ENCODE results near the gene ST6GALNAC2. TPM values are rescaled to one million over a fixed set of nuclear protein-coding genes. Genes with fewer than 3 reads are reported as not detected.

ST6GALNAC2 gene
- total and polyA plus RNA-seq, 2 experiments from 2014 or later: 0.31 TPM; not detected in 1

DNA sequence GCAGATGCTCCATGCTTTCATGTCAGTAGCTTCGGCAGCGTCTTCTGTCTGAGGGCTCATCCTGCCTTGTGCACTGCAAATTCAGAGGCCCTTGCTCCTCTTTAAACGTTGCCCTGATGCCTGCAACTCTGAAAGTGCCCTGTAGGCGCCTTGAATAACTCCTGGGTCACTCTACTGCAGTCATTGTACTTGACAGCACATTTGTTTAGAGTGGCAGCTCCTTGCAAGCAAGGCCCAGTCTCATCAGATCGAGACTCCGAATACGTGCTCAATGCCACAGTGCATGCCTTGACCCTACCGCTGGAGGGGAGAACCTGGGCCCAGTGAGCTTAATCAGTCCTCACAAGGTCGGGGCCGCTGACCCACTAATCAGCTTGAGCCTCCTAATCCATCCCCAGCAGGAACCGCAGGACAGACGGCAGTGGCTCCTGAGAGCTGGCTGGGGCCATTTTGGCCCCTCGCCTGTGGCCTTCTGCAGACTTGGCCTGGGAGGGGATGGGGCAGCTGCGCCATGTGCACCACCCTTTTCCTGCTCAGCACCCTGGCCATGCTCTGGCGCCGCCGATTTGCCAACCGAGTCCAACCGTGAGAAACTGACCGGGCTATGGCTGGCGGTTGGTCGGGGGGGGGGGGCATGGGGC lies 45.9 kb downstream of the ST6GALNAC2 start, which contains the start of gene PRCD (continued):
- TF ChIP-seq, protein P1, sequence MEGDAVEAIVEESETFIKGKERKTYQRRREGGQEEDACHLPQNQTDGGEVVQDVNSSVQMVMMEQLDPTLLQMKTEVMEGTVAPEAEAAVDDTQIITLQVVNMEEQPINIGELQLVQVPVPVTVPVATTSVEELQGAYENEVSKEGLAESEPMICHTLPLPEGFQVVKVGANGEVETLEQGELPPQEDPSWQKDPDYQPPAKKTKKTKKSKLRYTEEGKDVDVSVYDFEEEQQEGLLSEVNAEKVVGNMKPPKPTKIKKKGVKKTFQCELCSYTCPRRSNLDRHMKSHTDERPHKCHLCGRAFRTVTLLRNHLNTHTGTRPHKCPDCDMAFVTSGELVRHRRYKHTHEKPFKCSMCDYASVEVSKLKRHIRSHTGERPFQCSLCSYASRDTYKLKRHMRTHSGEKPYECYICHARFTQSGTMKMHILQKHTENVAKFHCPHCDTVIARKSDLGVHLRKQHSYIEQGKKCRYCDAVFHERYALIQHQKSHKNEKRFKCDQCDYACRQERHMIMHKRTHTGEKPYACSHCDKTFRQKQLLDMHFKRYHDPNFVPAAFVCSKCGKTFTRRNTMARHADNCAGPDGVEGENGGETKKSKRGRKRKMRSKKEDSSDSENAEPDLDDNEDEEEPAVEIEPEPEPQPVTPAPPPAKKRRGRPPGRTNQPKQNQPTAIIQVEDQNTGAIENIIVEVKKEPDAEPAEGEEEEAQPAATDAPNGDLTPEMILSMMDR (conservative IDR thresholded peaks at IDR 0.05; ENCODE audit: low read depth in 2 of 2): no peak; a peak in 1 of 4 replicates
- TF ChIP-seq JUNB (IDR thresholded peaks at IDR 0.05; ENCODE audit: unreplicated experiment): no peak

DNA sequence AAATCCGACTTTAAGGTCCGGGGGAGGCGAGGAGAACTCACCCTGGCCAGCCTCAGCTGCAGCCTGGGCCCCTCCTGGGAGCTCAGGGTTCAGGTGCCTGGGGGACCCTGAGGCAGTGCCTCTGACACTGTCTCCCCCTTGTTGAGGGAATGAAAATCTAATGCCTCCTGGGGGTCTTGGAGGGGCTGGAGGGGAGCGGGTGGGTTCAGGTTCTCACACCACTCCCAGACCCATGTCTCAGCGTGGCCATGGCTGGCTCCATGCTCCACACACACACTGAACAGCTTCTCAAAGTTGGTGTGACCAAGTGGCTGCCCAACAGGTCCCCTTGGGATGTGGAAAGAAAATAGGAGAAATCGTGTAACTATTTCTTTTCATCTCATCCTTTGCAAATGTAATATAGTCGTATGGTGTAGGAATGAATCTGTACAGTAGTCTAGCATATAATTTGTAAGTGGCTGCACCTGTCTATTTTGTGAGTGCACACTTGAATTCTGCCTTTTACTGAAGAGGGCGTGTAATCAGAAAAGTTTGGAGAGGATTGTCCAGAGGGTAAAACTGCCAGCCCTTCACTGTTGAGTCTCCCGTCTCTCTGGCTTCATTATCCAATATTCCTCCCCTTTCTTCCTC lies 46.6 kb downstream of the ST6GALNAC2 start:
- peak overlapping the region; percentile 90 for H3K4me2 ChIP-seq
- no peak overlapping the region for H2AFZ ChIP-seq
- H3K36me3 Mint-ChIP-seq (ENCODE audit: low read depth): no peaks in the 10 kb centered on the region
- TF ChIP-seq JUNB (IDR thresholded peaks at IDR 0.05; ENCODE audit: unreplicated experiment): no peak
- TF ChIP-seq CREB1 (CRISPR knock-in tag; IDR thresholded peaks at IDR 0.05; ENCODE audit: low read depth): no peak
- TF ChIP-seq NANOG (IDR thresholded peaks at IDR 0.05; ENCODE audit: borderline replicate concordance): no peak
- TF ChIP-seq STAT1 (IDR thresholded peaks at IDR 0.05; ENCODE audit: unreplicated experiment): no peak
- TF ChIP-seq, protein P2, sequence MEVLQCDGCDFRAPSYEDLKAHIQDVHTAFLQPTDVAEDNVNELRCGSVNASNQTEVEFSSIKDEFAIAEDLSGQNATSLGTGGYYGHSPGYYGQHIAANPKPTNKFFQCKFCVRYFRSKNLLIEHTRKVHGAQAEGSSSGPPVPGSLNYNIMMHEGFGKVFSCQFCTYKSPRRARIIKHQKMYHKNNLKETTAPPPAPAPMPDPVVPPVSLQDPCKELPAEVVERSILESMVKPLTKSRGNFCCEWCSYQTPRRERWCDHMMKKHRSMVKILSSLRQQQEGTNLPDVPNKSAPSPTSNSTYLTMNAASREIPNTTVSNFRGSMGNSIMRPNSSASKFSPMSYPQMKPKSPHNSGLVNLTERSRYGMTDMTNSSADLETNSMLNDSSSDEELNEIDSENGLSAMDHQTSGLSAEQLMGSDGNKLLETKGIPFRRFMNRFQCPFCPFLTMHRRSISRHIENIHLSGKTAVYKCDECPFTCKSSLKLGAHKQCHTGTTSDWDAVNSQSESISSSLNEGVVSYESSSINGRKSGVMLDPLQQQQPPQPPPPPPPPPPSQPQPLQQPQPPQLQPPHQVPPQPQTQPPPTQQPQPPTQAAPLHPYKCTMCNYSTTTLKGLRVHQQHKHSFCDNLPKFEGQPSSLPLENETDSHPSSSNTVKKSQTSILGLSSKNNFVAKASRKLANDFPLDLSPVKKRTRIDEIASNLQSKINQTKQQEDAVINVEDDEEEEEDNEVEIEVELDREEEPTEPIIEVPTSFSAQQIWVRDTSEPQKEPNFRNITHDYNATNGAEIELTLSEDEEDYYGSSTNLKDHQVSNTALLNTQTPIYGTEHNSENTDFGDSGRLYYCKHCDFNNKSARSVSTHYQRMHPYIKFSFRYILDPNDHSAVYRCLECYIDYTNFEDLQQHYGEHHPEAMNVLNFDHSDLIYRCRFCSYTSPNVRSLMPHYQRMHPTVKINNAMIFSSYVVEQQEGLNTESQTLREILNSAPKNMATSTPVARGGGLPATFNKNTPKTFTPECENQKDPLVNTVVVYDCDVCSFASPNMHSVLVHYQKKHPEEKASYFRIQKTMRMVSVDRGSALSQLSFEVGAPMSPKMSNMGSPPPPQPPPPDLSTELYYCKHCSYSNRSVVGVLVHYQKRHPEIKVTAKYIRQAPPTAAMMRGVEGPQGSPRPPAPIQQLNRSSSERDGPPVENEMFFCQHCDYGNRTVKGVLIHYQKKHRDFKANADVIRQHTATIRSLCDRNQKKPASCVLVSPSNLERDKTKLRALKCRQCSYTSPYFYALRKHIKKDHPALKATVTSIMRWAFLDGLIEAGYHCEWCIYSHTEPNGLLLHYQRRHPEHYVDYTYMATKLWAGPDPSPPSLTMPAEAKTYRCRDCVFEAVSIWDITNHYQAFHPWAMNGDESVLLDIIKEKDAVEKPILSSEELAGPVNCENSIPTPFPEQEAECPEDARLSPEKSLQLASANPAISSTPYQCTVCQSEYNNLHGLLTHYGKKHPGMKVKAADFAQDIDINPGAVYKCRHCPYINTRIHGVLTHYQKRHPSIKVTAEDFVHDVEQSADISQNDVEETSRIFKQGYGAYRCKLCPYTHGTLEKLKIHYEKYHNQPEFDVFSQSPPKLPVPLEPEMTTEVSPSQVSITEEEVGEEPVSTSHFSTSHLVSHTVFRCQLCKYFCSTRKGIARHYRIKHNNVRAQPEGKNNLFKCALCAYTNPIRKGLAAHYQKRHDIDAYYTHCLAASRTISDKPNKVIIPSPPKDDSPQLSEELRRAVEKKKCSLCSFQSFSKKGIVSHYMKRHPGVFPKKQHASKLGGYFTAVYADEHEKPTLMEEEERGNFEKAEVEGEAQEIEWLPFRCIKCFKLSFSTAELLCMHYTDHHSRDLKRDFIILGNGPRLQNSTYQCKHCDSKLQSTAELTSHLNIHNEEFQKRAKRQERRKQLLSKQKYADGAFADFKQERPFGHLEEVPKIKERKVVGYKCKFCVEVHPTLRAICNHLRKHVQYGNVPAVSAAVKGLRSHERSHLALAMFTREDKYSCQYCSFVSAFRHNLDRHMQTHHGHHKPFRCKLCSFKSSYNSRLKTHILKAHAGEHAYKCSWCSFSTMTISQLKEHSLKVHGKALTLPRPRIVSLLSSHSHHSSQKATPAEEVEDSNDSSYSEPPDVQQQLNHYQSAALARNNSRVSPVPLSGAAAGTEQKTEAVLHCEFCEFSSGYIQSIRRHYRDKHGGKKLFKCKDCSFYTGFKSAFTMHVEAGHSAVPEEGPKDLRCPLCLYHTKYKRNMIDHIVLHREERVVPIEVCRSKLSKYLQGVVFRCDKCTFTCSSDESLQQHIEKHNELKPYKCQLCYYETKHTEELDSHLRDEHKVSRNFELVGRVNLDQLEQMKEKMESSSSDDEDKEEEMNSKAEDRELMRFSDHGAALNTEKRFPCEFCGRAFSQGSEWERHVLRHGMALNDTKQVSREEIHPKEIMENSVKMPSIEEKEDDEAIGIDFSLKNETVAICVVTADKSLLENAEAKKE (CRISPR knock-in tag; IDR thresholded peaks at IDR 0.05): no peak
- peaks cover 47% of the 10 kb centered on the region for H3K27me3 ChIP-seq (ENCODE audit: insufficient read depth)
- H3K4me1 Mint-ChIP-seq: peaks cover 44% of the 10 kb centered on the region
- H3K27ac ChIP-seq (ENCODE audit: low read depth): no peak overlapping the region
- no peak for ATAC-seq
- peaks cover 14% of the 10 kb centered on the region for H3K4me1 ChIP-seq (ENCODE audit: insufficient read depth)
- H3F3A ChIP-seq (replicated peaks; ENCODE audit: low read depth): 0 out of 2 replicates have a peak, but pooled peaks cover 5% of the 10 kb centered on the region
- no peaks in the 10 kb centered on the region for H3K79me2 ChIP-seq (replicated peaks; ENCODE audit: insufficient read depth)
- peak overlapping the region; percentile 69; the same call in 1 of the 2 replicates for H3K4me3 ChIP-seq
- H4K20me1 ChIP-seq (replicated peaks; ENCODE audit: insufficient read depth): no peaks in the 10 kb centered on the region
- H3K36me3 ChIP-seq (ENCODE audit: insufficient read depth): no peaks in the 10 kb centered on the region
- no peak overlapping the region for H3K27ac Mint-ChIP-seq
- no peak for DNase-seq (ENCODE audit: low spot score)
- no peaks in the 10 kb centered on the region; the same call in 2 of the 3 replicates for H3K9me3 Mint-ChIP-seq
- peak overlapping the region; percentile 68 for H3K4me3 Mint-ChIP-seq
- H3K9me2 ChIP-seq (ENCODE audit: insufficient read depth): no peaks in the 10 kb centered on the region
- H3K27me3 Mint-ChIP-seq (ENCODE audit: insufficient read depth, low read depth, poor library complexity): peaks cover 52% of the 10 kb centered on the region

Measured in GM23338 (cell line).